GM21423 (cell line): Measurements from ENCODE around the gene AKAP13.

Experiments
- ATAC-seq: cut with Tn5 transposase; IDR thresholded peaks from one replicate; pipeline ENCODE4 v1.9.1; 2021; ENCODE audit warnings: mild to moderate bottlenecking, moderate library complexity; ENCODE audit not compliant: unreplicated experiment

AKAP13 gene

GRCh38 chr15:85690561-85691231 is 310.3 kb downstream of the AKAP13 start:
- peak; percentile 36 for ATAC-seq

GRCh38 chr15:85691350-85692240 is 311.2 kb downstream of the AKAP13 start:
- peak; percentile 47 for ATAC-seq

- no peak for ATAC-seq
Observed at GRCh38 chr15:85692321-85692720, 311.9 kb downstream of the AKAP13 start.

- peak; percentile 53 for ATAC-seq
Observed at GRCh38 chr15:85692873-85693272, 312.5 kb downstream of the AKAP13 start.

GRCh38 chr15:85693277-85693676 is 312.9 kb downstream of the AKAP13 start:
- no peak for ATAC-seq

GRCh38 chr15:85694091-85694490 is 313.7 kb downstream of the AKAP13 start:
- no peak for ATAC-seq

GRCh38 chr15:85700767-85701166 is 320.4 kb downstream of the AKAP13 start:
- ATAC-seq: no peak

GRCh38 chr15:85702321-85703101 is 322.1 kb downstream of the AKAP13 start:
- no peak for ATAC-seq

GRCh38 chr15:85704066-85704465 is 323.7 kb downstream of the AKAP13 start:
- no peak for ATAC-seq

- no peak for ATAC-seq
Observed at GRCh38 chr15:85704720-85705429, 324.5 kb downstream of the AKAP13 start.

- ATAC-seq: peak; percentile 30
Observed at GRCh38 chr15:85706779-85707518, 326.5 kb downstream of the AKAP13 start.

GRCh38 chr15:85707519-85708338 is 327.3 kb downstream of the AKAP13 start:
- peak; percentile 13 for ATAC-seq

- ATAC-seq: no peak
Observed at GRCh38 chr15:85708402-85708941, 328.1 kb downstream of the AKAP13 start.

GRCh38 chr15:85709250-85709649 is 328.8 kb downstream of the AKAP13 start:
- ATAC-seq: no peak

- peak; percentile 44 for ATAC-seq
Observed at GRCh38 chr15:85710340-85710842, 330.0 kb downstream of the AKAP13 start.

- ATAC-seq: no peak
Observed at GRCh38 chr15:85711580-85712192, 331.3 kb downstream of the AKAP13 start.

- no peak for ATAC-seq
Observed at GRCh38 chr15:85716261-85716660, 335.9 kb downstream of the AKAP13 start.

GRCh38 chr15:85717212-85717611 is 336.8 kb downstream of the AKAP13 start:
- ATAC-seq: no peak
